ENCODE measurements around the gene ANGPT4. TPM values are rescaled to one million over a fixed set of nuclear protein-coding genes. Genes with fewer than 3 reads are reported as not detected.

ANGPT4 gene
- total RNA-seq, 4 donors from 2014 or later: 0.14 TPM; not detected in 3

GRCh38 chr20:931401-931800 lies 15.3 kb upstream of the ANGPT4 start:
- H3K27me3 ChIP-seq: no peaks in the 10 kb centered on the region
- intact Hi-C loops (cut with DNase I; ENCODE audit: low total_unique reads): no loop called here
- no peaks in the 10 kb centered on the region for H3K4me1 ChIP-seq
- 26 to 43% methylated on average over 1 of the region's 1 CpG for WGBS, 2 donors (ENCODE audit: low coverage in 1 of 2)
- H3K36me3 ChIP-seq: no peaks in the 10 kb centered on the region
- H3K4me3 ChIP-seq: no peak overlapping the region
- H3K27ac ChIP-seq: no peak overlapping the region
- no peak for DNase-seq
- in situ Hi-C loops (cut with MboI; ENCODE audit: low pct_ligation_motif_present in 1 of 4, low pct_unique_long_range_greater_than_20kb in 1 of 4, low sequenced_read_pairs in 3 of 4): no loop called here
- TF ChIP-seq EP300 (IDR thresholded peaks at IDR 0.05; ENCODE audit: low read depth): no peak
- TF ChIP-seq, protein P1, sequence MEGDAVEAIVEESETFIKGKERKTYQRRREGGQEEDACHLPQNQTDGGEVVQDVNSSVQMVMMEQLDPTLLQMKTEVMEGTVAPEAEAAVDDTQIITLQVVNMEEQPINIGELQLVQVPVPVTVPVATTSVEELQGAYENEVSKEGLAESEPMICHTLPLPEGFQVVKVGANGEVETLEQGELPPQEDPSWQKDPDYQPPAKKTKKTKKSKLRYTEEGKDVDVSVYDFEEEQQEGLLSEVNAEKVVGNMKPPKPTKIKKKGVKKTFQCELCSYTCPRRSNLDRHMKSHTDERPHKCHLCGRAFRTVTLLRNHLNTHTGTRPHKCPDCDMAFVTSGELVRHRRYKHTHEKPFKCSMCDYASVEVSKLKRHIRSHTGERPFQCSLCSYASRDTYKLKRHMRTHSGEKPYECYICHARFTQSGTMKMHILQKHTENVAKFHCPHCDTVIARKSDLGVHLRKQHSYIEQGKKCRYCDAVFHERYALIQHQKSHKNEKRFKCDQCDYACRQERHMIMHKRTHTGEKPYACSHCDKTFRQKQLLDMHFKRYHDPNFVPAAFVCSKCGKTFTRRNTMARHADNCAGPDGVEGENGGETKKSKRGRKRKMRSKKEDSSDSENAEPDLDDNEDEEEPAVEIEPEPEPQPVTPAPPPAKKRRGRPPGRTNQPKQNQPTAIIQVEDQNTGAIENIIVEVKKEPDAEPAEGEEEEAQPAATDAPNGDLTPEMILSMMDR (IDR thresholded peaks at IDR 0.05): no peak
- peaks cover 17 to 18% of the 10 kb centered on the region in 2 donors for H3K9me3 ChIP-seq

DNA sequence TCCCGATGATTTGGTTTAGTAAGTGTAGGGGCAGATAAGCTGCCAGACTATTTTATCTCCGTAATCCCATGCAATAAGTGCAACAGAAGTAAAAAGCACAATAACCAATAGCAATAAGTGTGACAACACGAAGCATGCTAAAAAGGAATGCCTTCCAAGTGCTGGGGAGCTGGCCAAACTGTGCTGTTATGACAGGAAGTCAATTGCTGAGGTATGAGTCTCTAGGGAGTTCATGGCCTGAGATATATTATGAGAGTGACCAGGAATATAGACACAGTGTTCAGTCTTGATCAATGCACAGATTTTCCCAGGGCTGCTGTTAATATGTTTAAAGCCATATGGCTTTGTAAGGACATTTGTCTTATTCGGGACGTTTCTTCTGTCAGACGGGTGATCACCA lies 10.5 kb upstream of the ANGPT4 start:
- peaks cover 11 to 12% of the 10 kb centered on the region in 2 donors for H3K9me3 ChIP-seq
- no peak overlapping the region for H3K4me3 ChIP-seq
- no peak for DNase-seq
- TF ChIP-seq POLR2A (IDR thresholded peaks at IDR 0.05) (no peak), POLR2AphosphoS5 (IDR thresholded peaks at IDR 0.05) (no peak), EP300 (IDR thresholded peaks at IDR 0.05; ENCODE audit: low read depth) (no peak)
- TF ChIP-seq, protein P1 (IDR thresholded peaks at IDR 0.05): no peak
- H3K4me1 ChIP-seq: no peaks in the 10 kb centered on the region
- 40 to 81% methylated on average over 3 to 6 of the region's 6 CpGs for WGBS, 2 donors (ENCODE audit: low coverage in 1 of 2)
- intact Hi-C loops (cut with DNase I; ENCODE audit: low total_unique reads): no loop called here
- no peaks in the 10 kb centered on the region for H3K27me3 ChIP-seq
- in situ Hi-C loops (cut with MboI; ENCODE audit: low pct_ligation_motif_present in 1 of 4, low pct_unique_long_range_greater_than_20kb in 1 of 4, low sequenced_read_pairs in 3 of 4): no loop called here
- H3K36me3 ChIP-seq: no peaks in the 10 kb centered on the region
- H3K27ac ChIP-seq: no peak overlapping the region

- Histone ChIP-seq H3K27me3 (no peaks in the 10 kb centered on the region), H3K4me3 (no peak overlapping the region), H3K9me3 (peaks cover 0 to under 1% of the 10 kb centered on the region in 2 donors), H3K36me3 (no peaks in the 10 kb centered on the region), H3K27ac (no peak overlapping the region), H3K4me1 (no peaks in the 10 kb centered on the region)
- in situ Hi-C loops (cut with MboI; ENCODE audit: low pct_ligation_motif_present in 1 of 4, low pct_unique_long_range_greater_than_20kb in 1 of 4, low sequenced_read_pairs in 3 of 4): no loop called here
- intact Hi-C loops (cut with DNase I; ENCODE audit: low total_unique reads): no loop called here
- DNase-seq: no peak
- WGBS, 2 donors (ENCODE audit: low coverage in 1 of 2): 88 to 97% methylated on average over 4 to 9 of the region's 9 CpGs
- TF ChIP-seq POLR2AphosphoS5 (IDR thresholded peaks at IDR 0.05) (no peak), EP300 (IDR thresholded peaks at IDR 0.05; ENCODE audit: low read depth) (no peak), POLR2A (IDR thresholded peaks at IDR 0.05) (no peak)
- TF ChIP-seq, protein P1 (IDR thresholded peaks at IDR 0.05): no peak
These were observed 9.4 kb upstream of the ANGPT4 start for GRCh38 chr20:925516-925915.

DNA sequence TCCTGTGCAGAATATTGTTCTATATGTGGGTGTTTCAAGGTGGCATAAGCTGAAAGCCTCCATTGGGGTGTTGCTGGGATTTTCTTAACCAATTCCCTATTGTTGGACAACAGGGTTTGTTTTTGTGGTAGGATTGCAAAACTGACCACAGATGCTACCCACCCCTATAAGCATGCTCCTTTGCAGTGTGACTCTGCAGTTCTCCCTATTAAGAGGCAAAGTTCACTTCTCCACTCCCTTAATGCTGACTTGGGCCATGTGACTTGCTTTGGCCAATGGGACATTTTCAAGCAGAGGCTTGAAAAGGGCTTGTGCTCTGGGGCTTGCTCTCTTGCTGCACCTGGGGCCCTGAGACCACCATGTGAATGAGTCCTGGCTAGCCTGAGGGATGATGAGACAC lies 8.5 kb upstream of the ANGPT4 start:
- no peak for DNase-seq
- no peaks in the 10 kb centered on the region for H3K36me3 ChIP-seq
- H3K27me3 ChIP-seq: no peaks in the 10 kb centered on the region
- no peaks in the 10 kb centered on the region for H3K9me3 ChIP-seq
- TF ChIP-seq EP300 (IDR thresholded peaks at IDR 0.05; ENCODE audit: low read depth): no peak
- no peak for TF ChIP-seq POLR2AphosphoS5 (IDR thresholded peaks at IDR 0.05)
- TF ChIP-seq POLR2A (IDR thresholded peaks at IDR 0.05): no peak
- TF ChIP-seq, protein P1 (IDR thresholded peaks at IDR 0.05): no peak
- intact Hi-C loops (cut with DNase I; ENCODE audit: low total_unique reads): no loop called here
- H3K4me3 ChIP-seq: no peak overlapping the region
- no peak overlapping the region for H3K27ac ChIP-seq
- in situ Hi-C loops (cut with MboI; ENCODE audit: low pct_ligation_motif_present in 1 of 4, low pct_unique_long_range_greater_than_20kb in 1 of 4, low sequenced_read_pairs in 3 of 4): no loop called here
- H3K4me1 ChIP-seq: no peaks in the 10 kb centered on the region

All from transverse colon (tissue), 4 donors.